Choroid plexus epithelial cell (primary cell): Measurements from ENCODE around the gene PPARA.

Experiments used
- DNase-seq: peaks from one replicate; pipeline ENCODE4 v3.0.0-alpha.2; 2010; ENCODE audit warnings: low read depth
- H3K4me3 ChIP-seq: 2 replicates; pipeline ENCODE4 v1.5.1; 2011; ENCODE audit warnings: low read depth, mild to moderate bottlenecking, control low read depth, low read length, moderate library complexity
- CTCF ChIP-seq: conservative IDR thresholded peaks from 2 replicates; pipeline ENCODE4 v1.5.1; 2011; ENCODE audit warnings: low read depth, mild to moderate bottlenecking, control low read depth, inconsistent platforms, low read length, moderate library complexity

The PPARA gene

GRCh38 chr22:46147061-46147460, 3.3 kb upstream of the PPARA start:
- H3K4me3 ChIP-seq: no peak overlapping the region
- TF ChIP-seq CTCF: no peak
- DNase-seq: no peak

GRCh38 chr22:46147471-46148267, 2.7 kb upstream of the PPARA start:
- TF ChIP-seq CTCF: no peak
- H3K4me3 ChIP-seq: no peak overlapping the region
- DNase-seq: no peak

DNA sequence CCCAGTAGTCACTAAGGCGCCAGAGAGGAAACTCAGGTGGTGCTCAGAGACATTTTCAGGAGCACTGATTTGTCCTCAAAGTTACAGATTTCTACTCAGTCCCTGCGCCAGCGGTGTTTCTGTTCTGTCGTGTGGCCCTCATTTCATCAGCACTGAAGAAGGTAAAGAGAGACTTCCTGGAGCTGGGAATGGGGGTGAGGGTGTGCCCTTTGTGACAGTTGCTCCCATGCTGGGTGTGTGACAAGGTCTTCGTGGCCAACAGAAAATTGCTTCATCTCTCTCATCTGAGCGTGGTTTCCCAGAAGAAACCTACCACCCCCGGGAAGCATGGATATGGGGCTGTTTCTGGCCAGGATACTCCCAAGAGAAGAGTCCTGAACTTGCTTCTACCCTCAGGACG, 2.0 kb upstream of the PPARA start:
- TF ChIP-seq CTCF: no peak
- no peak for DNase-seq

GRCh38 chr22:46148816-46149511, 1.4 kb upstream of the PPARA start:
- H3K4me3 ChIP-seq: peak overlapping the region; percentile 77
- no peak for DNase-seq
- no peak for TF ChIP-seq CTCF

More for the DNA sequence above, 2.0 kb upstream of the PPARA start:
- no peak overlapping the region for H3K4me3 ChIP-seq

GRCh38 chr22:46149512-46150033, 753 bp upstream of the PPARA start:
- no peak for DNase-seq
- H3K4me3 ChIP-seq: peak overlapping the region; percentile 77
- TF ChIP-seq CTCF: no peak

- no peak for DNase-seq
- TF ChIP-seq CTCF: no peak
- peak overlapping the region; percentile 77 for H3K4me3 ChIP-seq
Observed at GRCh38 chr22:46150655-46151477, 540 bp downstream of the PPARA start.
